ENCODE data around the gene CFTR. TPM values are rescaled to one million over a fixed set of nuclear protein-coding genes. Genes with fewer than 3 reads are reported as not detected.

Gene CFTR
- total and polyA plus RNA-seq, 9 donors: 0.12 to 2.4 (median 0.71) TPM; not detected in 3

DNA sequence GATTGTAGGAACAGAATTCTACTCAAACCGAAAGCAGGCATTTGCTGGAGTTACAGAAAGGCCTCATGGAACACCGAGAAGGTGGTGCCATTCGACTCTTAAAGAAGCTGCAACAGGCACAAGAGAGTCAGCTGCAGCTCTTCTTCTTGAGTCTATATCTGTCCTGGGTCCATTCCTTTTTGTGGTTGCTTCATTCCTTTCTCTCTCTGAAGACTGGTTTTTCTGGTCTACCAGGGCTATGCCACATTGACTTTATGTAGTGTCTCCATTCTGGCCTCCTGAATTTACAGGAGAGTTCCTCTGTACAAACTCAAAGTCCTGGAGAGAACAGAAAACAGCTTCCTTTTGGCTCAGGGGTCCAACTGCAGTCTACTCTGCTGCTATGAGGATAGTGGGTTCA lies 132.8 kb downstream of the CFTR start:
- H3K9me3 ChIP-seq: no peaks in the 10 kb centered on the region
- no peaks in the 10 kb centered on the region for H3K27me3 ChIP-seq
- no peak overlapping the region for H3K4me3 ChIP-seq
- H3K4me1 ChIP-seq (ENCODE audit: insufficient read depth): no peaks in the 10 kb centered on the region
- no peak for DNase-seq
- no peak overlapping the region for H3K27ac ChIP-seq
- no peaks in the 10 kb centered on the region for H3K36me3 ChIP-seq
- intact Hi-C loops (cut with DNase I): no loop called here
- no peak for TF ChIP-seq EP300 (IDR thresholded peaks at IDR 0.05)
- no peak for TF ChIP-seq POLR2A (IDR thresholded peaks at IDR 0.05)
- TF ChIP-seq CTCF (IDR thresholded peaks at IDR 0.05): no peak
- WGBS, 3 donors: 78 to 84% (median 82%) methylated on average over 3 of the region's 3 CpGs

DNA sequence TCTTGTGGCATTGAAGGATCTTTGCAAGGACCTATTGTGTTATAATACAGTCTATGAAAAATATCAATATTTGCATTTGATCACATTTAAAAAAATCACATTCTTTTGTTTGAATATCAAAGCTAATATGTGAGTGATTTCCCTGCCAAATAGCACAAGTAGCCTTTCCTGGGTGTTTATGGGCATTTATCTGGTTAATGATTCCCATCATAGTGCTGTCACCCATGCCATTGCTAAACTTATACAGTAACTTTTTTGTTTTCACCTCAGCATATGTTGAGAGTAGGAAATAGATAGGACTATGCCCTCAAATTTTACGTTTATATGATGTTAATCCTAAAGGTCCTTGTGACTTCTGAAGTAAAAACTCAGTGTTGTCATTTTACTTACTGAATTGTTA lies 136.9 kb downstream of the CFTR start:
- Histone ChIP-seq H3K9me3 (no peaks in the 10 kb centered on the region), H3K4me1 (ENCODE audit: insufficient read depth) (no peaks in the 10 kb centered on the region), H3K4me3 (no peak overlapping the region), H3K27ac (no peak overlapping the region), H3K36me3 (no peaks in the 10 kb centered on the region), H3K27me3 (no peaks in the 10 kb centered on the region)
- WGBS, 3 donors: 29 to 69% (median 45%) methylated on average over 1 of the region's 1 CpG
- DNase-seq: no peak
- intact Hi-C loops (cut with DNase I): no loop called here
- TF ChIP-seq POLR2A (IDR thresholded peaks at IDR 0.05) (no peak), EP300 (IDR thresholded peaks at IDR 0.05) (no peak), CTCF (IDR thresholded peaks at IDR 0.05) (no peak)

- Histone ChIP-seq H3K27ac (no peak overlapping the region), H3K36me3 (no peaks in the 10 kb centered on the region), H3K4me3 (no peak overlapping the region), H3K9me3 (no peaks in the 10 kb centered on the region), H3K27me3 (no peaks in the 10 kb centered on the region), H3K4me1 (ENCODE audit: insufficient read depth) (no peaks in the 10 kb centered on the region)
- TF ChIP-seq CTCF (IDR thresholded peaks at IDR 0.05) (no peak), POLR2A (IDR thresholded peaks at IDR 0.05) (no peak), EP300 (IDR thresholded peaks at IDR 0.05) (no peak)
- no peak for DNase-seq
- intact Hi-C loops (cut with DNase I): no loop called here
These were observed 139.9 kb downstream of the CFTR start for GRCh38 chr7:117619681-117620080.

GRCh38 chr7:117621075-117621618 lies 141.3 kb downstream of the CFTR start:
- Histone ChIP-seq H3K27me3 (no peaks in the 10 kb centered on the region), H3K4me1 (ENCODE audit: insufficient read depth) (no peaks in the 10 kb centered on the region), H3K27ac (no peak overlapping the region), H3K36me3 (no peaks in the 10 kb centered on the region), H3K9me3 (no peaks in the 10 kb centered on the region), H3K4me3 (no peak overlapping the region)
- intact Hi-C loops (cut with DNase I): no loop called here
- TF ChIP-seq EP300 (IDR thresholded peaks at IDR 0.05) (no peak), CTCF (IDR thresholded peaks at IDR 0.05) (no peak), POLR2A (IDR thresholded peaks at IDR 0.05) (no peak)
- no peak for DNase-seq
- WGBS, 3 donors: 34 to 59% (median 43%) methylated on average over 2 of the region's 2 CpGs

Measured in ovary (tissue), 9 donors.